BLaER1 treated with 17β-estradiol and CSF1 and Interleukin-3, amounts not matched to agents 10 nM and 100 nM (cell line): ENCODE data around the gene STEAP1B.

Experiments
- H3K27ac ChIP-seq, 11 experiments: shearing (Covaris generic); formaldehyde crosslinking; 2 replicates each; pipeline ENCODE4 v1.8.1; 2022
- H3K27me3 ChIP-seq, 11 experiments: shearing (Covaris generic); formaldehyde crosslinking; 2 replicates each; pipeline ENCODE4 v1.8.1; 2022
- H3K36me3 ChIP-seq, 11 experiments: shearing (Covaris generic); formaldehyde crosslinking; 2 replicates each; pipeline ENCODE4 v1.8.1; 2022
- H3K4me1 ChIP-seq, 10 experiments: shearing (Covaris generic); formaldehyde crosslinking; 2 replicates each; pipeline ENCODE4 v1.8.1; 2022
- H3K4me2 ChIP-seq, 11 experiments: shearing (Covaris generic); formaldehyde crosslinking; 2 replicates each; pipeline ENCODE4 v1.8.1; 2022
- H3K4me3 ChIP-seq, 10 experiments: shearing (Covaris generic); formaldehyde crosslinking; 2 replicates each; pipeline ENCODE4 v1.8.1; 2022
- H3K9ac ChIP-seq, 11 experiments: shearing (Covaris generic); formaldehyde crosslinking; 2 replicates each; pipeline ENCODE4 v1.8.1; 2022
- H3K9me3 ChIP-seq, 11 experiments: shearing (Covaris generic); formaldehyde crosslinking; replicated peaks in 1 of 11; 2 replicates each; pipeline ENCODE4 v1.8.1; 2022
- H4K20me1 ChIP-seq, 11 experiments: shearing (Covaris generic); formaldehyde crosslinking; 2 replicates each; pipeline ENCODE4 v1.8.1; 2022
- Cebpa-rat ChIP-seq, 11 experiments: shearing (Covaris generic); IDR thresholded peaks; 2 replicates each; pipeline ENCODE4 v1.8.1; 2022

The STEAP1B gene

DNA sequence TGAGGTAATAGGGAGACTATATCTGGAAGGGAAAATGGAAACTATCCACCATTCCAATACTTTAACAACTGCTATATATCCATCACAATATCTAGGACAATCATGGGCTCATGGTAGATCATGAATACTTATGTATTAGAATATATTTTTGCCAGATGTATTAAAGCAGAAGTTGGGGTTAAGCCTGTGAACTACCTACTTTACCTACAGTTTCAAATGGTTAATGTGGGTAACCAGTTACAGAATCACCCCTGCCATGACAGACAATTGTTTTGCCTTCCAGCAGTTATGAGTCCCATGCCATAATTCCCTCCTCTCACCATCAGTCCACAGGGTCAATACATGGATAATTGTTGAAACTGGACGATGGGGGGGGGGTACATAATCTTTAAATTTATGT, 113.1 kb downstream of the STEAP1B start:
- Histone ChIP-seq H3K9me3 (peaks cover 6 to 25% (median 13%) of the 10 kb centered on the region in 11 experiments; a peak in 20 of 22 replicates), H3K36me3 (no peaks in the 10 kb centered on the region), H3K27ac (no peak overlapping the region), H3K4me1 (peaks cover 0 to 58% (median 34%) of the 10 kb centered on the region in 10 experiments; a peak in 18 of 20 replicates), H3K4me2 (no peak overlapping the region; a peak in 1 of 22 replicates), H3K4me3 (no peak overlapping the region), H3K27me3 (no peaks in the 10 kb centered on the region), H3K9ac (no peak overlapping the region), H4K20me1 (no peaks in the 10 kb centered on the region)
- TF ChIP-seq Cebpa-rat (IDR thresholded peaks at IDR 0.05) = no peak

DNA sequence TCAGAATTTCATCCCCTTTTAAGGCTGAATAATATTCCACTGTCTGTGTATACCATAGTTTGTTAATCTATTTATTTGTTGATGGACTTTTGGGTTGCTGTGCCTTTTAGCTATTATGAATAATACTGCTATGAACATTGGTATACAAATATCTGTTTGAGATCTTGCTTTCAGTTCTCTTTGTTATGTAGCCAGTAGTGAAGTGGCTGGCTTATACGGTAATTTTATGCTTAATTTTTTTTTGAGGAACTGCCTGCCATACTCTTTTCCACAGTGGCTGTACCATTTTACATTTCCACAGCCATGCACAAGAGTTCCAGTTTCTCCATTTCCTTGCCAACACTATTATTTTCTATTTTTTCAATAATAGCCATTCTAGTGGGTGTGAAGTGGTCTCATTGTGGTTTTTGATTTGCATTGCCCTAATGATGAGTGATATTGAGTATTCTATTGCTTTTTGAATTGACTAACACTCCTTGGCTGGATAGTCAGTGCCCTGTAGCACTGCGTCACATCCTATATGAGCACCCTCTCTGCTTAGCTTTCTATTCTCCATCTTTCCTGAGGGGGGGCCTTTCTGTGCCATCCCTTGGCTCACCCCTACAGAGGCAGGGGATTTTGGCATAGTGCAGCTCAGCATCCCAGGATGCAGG, 113.7 kb downstream of the STEAP1B start:
- no peak for TF ChIP-seq Cebpa-rat (IDR thresholded peaks at IDR 0.05)
- Histone ChIP-seq H4K20me1 (no peaks in the 10 kb centered on the region), H3K9me3 (peaks cover 6 to 25% (median 13%) of the 10 kb centered on the region in 11 experiments; a peak in 20 of 22 replicates), H3K4me3 (no peak overlapping the region), H3K4me2 (no peak overlapping the region), H3K27ac (no peak overlapping the region), H3K4me1 (peaks cover 0 to 58% (median 34%) of the 10 kb centered on the region in 10 experiments; a peak in 18 of 20 replicates), H3K9ac (no peak overlapping the region), H3K36me3 (no peaks in the 10 kb centered on the region), H3K27me3 (no peaks in the 10 kb centered on the region)

DNA sequence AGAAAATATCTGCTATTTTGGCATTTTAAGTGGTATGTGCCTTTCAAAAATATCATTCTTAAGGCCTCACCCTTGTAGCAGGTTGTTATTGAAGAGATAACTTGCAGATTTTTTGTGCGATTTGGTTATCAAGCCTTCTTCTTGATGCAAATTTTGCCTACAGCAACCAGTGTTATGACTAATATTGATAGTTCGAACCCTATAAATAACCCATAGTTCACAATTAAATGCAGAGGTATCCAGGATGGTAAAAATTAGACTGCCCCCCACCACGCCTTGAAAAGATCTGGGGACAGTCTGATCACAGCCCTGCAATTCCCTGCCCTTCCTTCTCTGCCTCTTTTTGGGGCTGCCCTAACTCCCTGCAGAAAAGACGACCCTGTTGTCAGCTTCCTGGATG, 114.7 kb downstream of the STEAP1B start:
- H3K27me3 ChIP-seq = no peaks in the 10 kb centered on the region
- no peak overlapping the region for H3K4me2 ChIP-seq
- no peak overlapping the region for H3K27ac ChIP-seq
- no peak overlapping the region for H3K4me3 ChIP-seq
- H3K36me3 ChIP-seq = no peaks in the 10 kb centered on the region
- H3K9ac ChIP-seq = no peak overlapping the region
- no peak for TF ChIP-seq Cebpa-rat (IDR thresholded peaks at IDR 0.05)
- peaks cover 0 to 52% (median 29%) of the 10 kb centered on the region in 10 experiments; a peak in 18 of 20 replicates for H3K4me1 ChIP-seq
- peaks cover 6 to 25% (median 13%) of the 10 kb centered on the region in 11 experiments; a peak in 20 of 22 replicates for H3K9me3 ChIP-seq
- no peaks in the 10 kb centered on the region for H4K20me1 ChIP-seq

DNA sequence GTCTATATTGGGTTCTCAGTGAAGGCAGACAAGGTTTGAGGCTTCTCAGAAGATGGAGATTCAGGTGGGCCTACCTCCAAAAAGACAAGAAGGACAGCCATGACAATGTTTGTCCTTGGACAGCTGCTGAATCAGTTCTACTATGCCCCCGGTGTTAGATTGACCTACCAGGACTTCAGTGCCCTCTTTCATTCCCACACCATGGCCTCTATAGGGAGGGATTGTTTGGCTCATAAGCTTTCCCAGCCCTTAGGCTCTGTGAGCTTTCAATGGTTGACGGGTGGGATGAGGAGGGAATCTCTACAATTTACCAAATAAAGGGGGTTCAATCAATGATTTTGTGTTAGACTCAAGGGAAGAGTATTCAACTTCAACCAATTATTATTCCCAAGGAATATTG, 119.7 kb downstream of the STEAP1B start:
- H3K27ac ChIP-seq = no peak overlapping the region
- H3K4me1 ChIP-seq = peaks cover 0 to 16% (median 0%) of the 10 kb centered on the region in 10 experiments; a peak in 4 of 20 replicates
- no peaks in the 10 kb centered on the region for H3K27me3 ChIP-seq
- no peak overlapping the region for H3K9ac ChIP-seq
- no peaks in the 10 kb centered on the region for H3K36me3 ChIP-seq
- TF ChIP-seq Cebpa-rat (IDR thresholded peaks at IDR 0.05) = no peak
- H3K9me3 ChIP-seq = peaks cover 0 to 8% (median 0%) of the 10 kb centered on the region in 11 experiments; a peak in 5 of 22 replicates
- H3K4me3 ChIP-seq = no peak overlapping the region
- H4K20me1 ChIP-seq = no peaks in the 10 kb centered on the region
- H3K4me2 ChIP-seq = no peak overlapping the region

DNA sequence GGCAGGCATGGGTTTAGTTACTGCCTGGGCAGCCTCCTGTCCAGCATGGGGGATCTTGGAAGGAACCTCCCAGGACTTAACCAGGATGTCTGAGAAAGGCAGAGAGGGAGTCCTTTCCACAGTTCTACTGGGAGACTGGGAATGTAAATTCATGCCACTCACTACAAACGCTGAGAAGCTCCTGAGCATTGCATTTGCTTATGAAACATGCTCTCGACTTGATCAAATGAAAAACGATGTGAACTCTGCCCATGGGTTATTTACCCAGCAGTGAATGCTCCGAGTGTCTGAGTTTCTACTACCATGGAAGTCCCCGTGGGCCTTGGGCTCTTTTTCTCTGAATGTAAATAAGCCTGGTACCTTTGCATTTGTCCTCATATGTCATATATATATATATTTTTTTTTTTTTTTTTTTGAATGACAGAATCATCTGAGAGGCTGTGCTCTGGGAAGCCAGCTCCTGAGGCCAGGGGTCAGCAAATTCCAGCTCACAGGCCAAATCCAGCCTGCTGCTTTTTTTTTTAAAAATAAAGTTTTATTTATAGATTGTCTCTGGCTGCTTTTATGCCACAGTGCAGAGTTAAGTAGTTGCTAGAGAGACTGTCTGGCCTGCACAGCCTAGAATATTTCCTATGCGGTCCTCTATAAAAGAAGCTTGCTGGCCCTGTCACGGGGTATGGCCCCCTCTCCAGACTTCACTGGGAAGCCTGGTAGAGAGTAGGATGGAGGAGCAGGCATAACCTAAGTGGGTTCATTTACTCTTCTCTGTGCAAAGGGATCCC, 121.6 kb downstream of the STEAP1B start:
- no peak overlapping the region for H3K4me2 ChIP-seq
- H3K4me1 ChIP-seq = peaks cover 0 to 6% (median 0%) of the 10 kb centered on the region in 10 experiments; a peak in 4 of 20 replicates
- no peaks in the 10 kb centered on the region for H3K36me3 ChIP-seq
- no peak overlapping the region for H3K27ac ChIP-seq
- H3K9ac ChIP-seq = no peak overlapping the region
- no peak overlapping the region for H3K4me3 ChIP-seq
- no peaks in the 10 kb centered on the region for H4K20me1 ChIP-seq
- no peak for TF ChIP-seq Cebpa-rat (IDR thresholded peaks at IDR 0.05)
- H3K27me3 ChIP-seq = no peaks in the 10 kb centered on the region
- no peaks in the 10 kb centered on the region for H3K9me3 ChIP-seq

DNA sequence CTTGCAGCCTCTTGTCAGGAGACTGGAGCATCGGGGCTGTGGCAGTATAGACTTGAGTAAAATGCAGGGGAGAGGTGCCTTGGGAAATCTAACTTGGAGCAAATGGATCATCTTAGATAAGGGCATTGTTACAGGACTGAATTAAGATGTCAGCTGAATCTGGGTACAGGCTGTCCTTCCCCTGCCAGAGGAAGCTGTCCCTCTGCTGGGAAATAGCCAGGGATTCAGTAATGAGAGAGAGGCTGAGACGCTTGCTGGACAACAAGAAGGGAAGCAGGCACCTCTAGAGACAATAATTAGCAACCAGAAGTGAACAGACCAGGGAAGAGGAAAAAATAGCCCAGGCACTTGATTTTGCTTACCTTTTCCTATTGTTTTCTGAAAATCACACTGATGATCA, 122.3 kb downstream of the STEAP1B start:
- no peak overlapping the region for H3K4me2 ChIP-seq

DNA sequence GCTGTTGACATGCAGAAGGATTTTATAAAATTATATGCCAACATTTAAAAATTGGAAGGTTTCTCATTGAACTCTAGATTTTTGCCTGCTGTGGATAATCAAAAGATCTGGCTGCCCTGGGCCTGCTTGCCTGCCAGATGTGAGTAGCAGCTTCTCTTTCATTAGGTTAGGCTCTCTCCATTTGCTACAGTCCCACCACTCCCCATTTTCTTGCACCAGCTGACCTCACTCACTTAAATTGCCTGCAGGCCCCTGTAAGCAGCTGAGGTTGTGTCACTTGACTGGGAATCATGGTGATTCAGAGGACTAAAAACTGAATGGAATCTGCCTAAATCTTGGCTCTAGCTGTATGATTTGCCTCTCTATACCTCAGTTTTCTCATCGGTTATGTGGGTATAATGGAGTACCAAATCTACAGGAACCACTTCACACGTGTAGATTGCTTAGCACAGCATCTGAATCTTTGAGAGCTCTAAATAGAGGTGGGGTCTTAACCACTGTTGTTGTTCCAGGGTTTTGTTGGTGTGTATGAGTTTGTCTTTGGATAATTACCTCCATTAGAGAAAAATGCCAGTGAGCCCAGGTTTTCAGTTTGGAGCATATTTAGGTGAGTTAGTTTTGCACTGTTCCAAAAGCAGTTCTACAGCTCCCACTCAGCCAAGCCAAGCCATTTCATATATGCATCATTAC, 124.5 kb downstream of the STEAP1B start:
- Histone ChIP-seq H3K4me1 (0 out of 20 replicates have a peak, but pooled peaks cover 0 to 7% (median 0%) of the 10 kb centered on the region in 10 experiments), H3K36me3 (no peaks in the 10 kb centered on the region), H3K9ac (no peak overlapping the region), H3K27me3 (no peaks in the 10 kb centered on the region), H3K4me2 (no peak overlapping the region), H4K20me1 (no peaks in the 10 kb centered on the region), H3K9me3 (no peaks in the 10 kb centered on the region), H3K27ac (no peak overlapping the region), H3K4me3 (no peak overlapping the region)
- no peak for TF ChIP-seq Cebpa-rat (IDR thresholded peaks at IDR 0.05)

More for the DNA sequence above, 122.3 kb downstream of the STEAP1B start:
- H3K27ac ChIP-seq = no peak overlapping the region
- no peaks in the 10 kb centered on the region for H3K9me3 ChIP-seq
- H4K20me1 ChIP-seq = no peaks in the 10 kb centered on the region
- 0 out of 20 replicates have a peak, but pooled peaks cover 0 to 7% (median 0%) of the 10 kb centered on the region in 10 experiments for H3K4me1 ChIP-seq
- TF ChIP-seq Cebpa-rat (IDR thresholded peaks at IDR 0.05) = no peak
- H3K36me3 ChIP-seq = no peaks in the 10 kb centered on the region
- H3K27me3 ChIP-seq = no peaks in the 10 kb centered on the region
- H3K9ac ChIP-seq = no peak overlapping the region
- no peak overlapping the region for H3K4me3 ChIP-seq

DNA sequence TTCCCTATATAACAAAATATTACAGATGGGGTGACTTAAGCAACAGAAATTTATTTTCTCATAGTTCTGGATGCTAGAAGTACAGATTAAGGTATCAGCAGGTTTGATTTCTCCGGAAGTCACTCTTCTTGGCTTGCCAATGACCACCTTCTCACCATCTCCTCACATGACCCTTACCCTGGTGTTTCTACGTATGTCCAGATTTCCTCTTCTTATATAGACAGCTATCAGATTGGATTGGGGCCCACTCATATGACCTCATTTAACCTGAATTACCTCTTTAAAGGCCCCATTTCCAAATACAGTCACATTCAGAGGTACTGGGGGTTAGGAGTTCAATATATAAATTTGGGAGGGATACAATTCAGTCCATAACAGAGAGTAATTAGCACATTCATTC, 126.1 kb downstream of the STEAP1B start:
- Histone ChIP-seq H4K20me1 (no peaks in the 10 kb centered on the region), H3K9me3 (no peaks in the 10 kb centered on the region), H3K4me2 (no peak overlapping the region), H3K4me3 (no peak overlapping the region), H3K9ac (no peak overlapping the region), H3K4me1 (0 out of 20 replicates have a peak, but pooled peaks cover 0 to 7% (median 0%) of the 10 kb centered on the region in 10 experiments), H3K27me3 (no peaks in the 10 kb centered on the region), H3K36me3 (no peaks in the 10 kb centered on the region), H3K27ac (no peak overlapping the region)
- TF ChIP-seq Cebpa-rat (IDR thresholded peaks at IDR 0.05) = no peak

DNA sequence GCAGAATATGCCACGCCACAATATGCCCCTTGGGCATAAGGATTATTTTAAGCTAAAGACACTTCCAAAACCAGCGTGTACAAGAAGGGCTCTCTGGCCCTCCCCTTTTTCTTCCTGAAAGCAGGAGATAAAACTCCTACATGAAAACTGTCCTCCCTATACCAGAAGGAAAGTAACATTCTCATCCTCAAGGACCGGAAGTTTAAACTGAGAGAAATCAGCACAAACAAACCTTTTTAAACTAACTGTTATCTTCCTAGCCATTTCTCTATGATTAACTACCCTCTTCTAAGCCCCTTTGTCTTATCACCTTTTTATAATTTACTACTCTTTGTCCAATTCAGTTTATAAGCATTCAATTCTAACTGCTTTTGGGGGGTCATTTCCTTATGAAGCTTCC, 126.6 kb downstream of the STEAP1B start:
- Histone ChIP-seq H3K27me3 (no peaks in the 10 kb centered on the region), H3K4me2 (peak overlapping the region in 3 of 11 experiments; percentile 14 to 23 (median 19); a peak in 1 of 22 replicates), H3K27ac (no peak overlapping the region), H3K36me3 (no peaks in the 10 kb centered on the region), H3K9ac (no peak overlapping the region), H4K20me1 (no peaks in the 10 kb centered on the region), H3K4me3 (no peak overlapping the region), H3K9me3 (no peaks in the 10 kb centered on the region), H3K4me1 (peaks cover 0 to 7% (median 0%) of the 10 kb centered on the region in 10 experiments; a peak in 2 of 20 replicates)
- no peak for TF ChIP-seq Cebpa-rat (IDR thresholded peaks at IDR 0.05)
